Esophagus squamous epithelium (tissue), 5 donors: Measurements from ENCODE around the gene PHOSPHO1. TPM values are rescaled to one million over a fixed set of nuclear protein-coding genes. Genes with fewer than 3 reads are reported as not detected.

Experiments
- DNase-seq: peaks from one replicate; lab custom pipeline; 2025; lab: John Stamatoyannopoulos, UW
- H3K27ac ChIP-seq, 4 donors: fragments of 200-600 bp; sonication (generic); one replicate each; pipeline ENCODE4 v1.5.1; 2016 to 2019; ENCODE audit warnings: mild to moderate bottlenecking in 1 of 4
- H3K27me3 ChIP-seq, 4 donors: fragments of 200-600 bp; sonication (generic); 1 replicate in 3 of 4; 2 replicates in 1 of 4; pipeline versions ENCODE4 v1.5.1 to v1.6.0; 2017 to 2021; ENCODE audit warnings: antibody characterized with exemption in 1 of 4
- H3K36me3 ChIP-seq, 3 donors: fragments of 200-600 bp; sonication (generic); one replicate each; pipeline ENCODE4 v1.5.1; 2016 to 2019
- H3K4me1 ChIP-seq, 3 donors: fragments of 200-600 bp; sonication (generic); one replicate each; pipeline ENCODE4 v1.5.1; 2017 to 2019
- H3K4me3 ChIP-seq, 4 donors: fragments of 200-600 bp; sonication (generic); 1 replicate in 3 of 4; 2 replicates in 1 of 4; pipeline ENCODE4 v1.5.1; 2016 to 2019; ENCODE audit warnings: mild to moderate bottlenecking in 2 of 4, moderate library complexity in 1 of 4
- H3K9me3 ChIP-seq, 3 donors: fragments of 200-600 bp; sonication (generic); one replicate each; pipeline ENCODE4 v1.5.1; 2016 to 2019
- POLR2A ChIP-seq, 4 donors: fragments of 450-650 bp; IDR thresholded peaks; one replicate each; pipeline ENCODE4 v1.6.1; 2017; ENCODE audit warnings: antibody characterized with exemption in 4 of 4, mild to moderate bottlenecking in 4 of 4, moderate library complexity in 3 of 4
- WGBS, 2 donors: methylation state at CpG; one replicate each; pipeline ENCODE4 v1.1.5; 2018; 5-methylcytosine and 5-hydroxymethylcytosine counted together
- intact Hi-C: fragments of 100-400 bp; cut with DNase I; formaldehyde crosslinking; loops from one replicate; pipeline ENCODE4 v1.15.0; 2022
- total RNA-seq, 4 donors: library from RNA; depleted of rRNA; stranded (reverse); fragments of >200 nt; gene quantifications; one replicate each; pipeline ENCODE4 v1.1.0, GENCODE V29; 2016
- TF ChIP-seq, protein P1 (sequence below), 6 experiments: fragments of 450-650 bp in 4 of 6; fragments of 200-600 bp in 2 of 6; sonication (generic) in 2 of 6; IDR thresholded peaks; one replicate each; pipeline ENCODE4 v1.5.1; 2016 to 2019; ENCODE audit warnings: antibody characterized with exemption in 6 of 6, mild to moderate bottlenecking in 4 of 6, moderate library complexity in 4 of 6
- donor health status: DM: yes; HTN: yes; CAD: no.

The PHOSPHO1 gene
- total RNA-seq, 4 donors from 2014 or later: 0.38 to 2.4 TPM; not detected in 2

DNA sequence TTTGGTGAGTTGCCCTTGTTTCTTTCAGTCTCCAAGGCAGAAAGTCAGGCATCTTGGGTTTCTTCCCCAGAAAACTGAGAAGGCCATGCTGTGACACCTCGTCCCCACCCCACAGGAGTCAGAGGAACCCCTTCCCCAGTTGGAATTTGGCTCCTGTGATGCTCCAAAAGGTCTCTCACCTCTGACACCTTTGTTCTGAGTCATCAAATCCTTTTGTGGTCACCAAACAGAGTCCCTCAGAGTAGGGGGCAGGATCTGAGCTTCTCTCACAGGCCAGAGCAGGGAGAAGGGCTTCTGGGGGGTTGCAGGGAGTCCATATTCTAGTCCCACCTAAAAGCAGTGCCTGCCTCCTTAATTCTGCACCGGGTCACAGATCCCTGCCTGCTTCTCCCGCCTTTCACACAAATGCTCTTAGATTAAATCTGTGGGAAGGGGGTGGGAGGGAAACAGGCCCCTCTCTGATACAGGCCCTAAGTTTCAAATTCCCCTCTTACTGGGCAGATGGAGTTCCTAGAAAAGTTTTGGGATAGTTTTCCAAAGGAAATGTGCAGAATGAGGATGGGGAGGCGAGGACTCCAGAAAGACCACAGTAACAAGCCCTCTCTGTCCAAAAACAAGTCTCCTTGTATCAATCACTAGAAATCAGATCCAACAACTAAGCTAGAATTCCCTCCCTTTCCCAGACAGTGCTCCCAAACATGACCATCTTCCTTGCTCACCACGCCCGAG is 1.3 kb downstream of the PHOSPHO1 start:
- 62 to 65% methylated on average over 6 of the region's 6 CpGs for WGBS, 2 donors
- intact Hi-C loops: no loop called here
- no peaks in the 10 kb centered on the region for H3K9me3 ChIP-seq
- peaks cover 9 to 38% (median 17%) of the 10 kb centered on the region in 3 donors for H3K4me1 ChIP-seq
- no peak overlapping the region for H3K27ac ChIP-seq
- no peak overlapping the region for H3K4me3 ChIP-seq
- no peaks in the 10 kb centered on the region for H3K36me3 ChIP-seq
- H3K27me3 ChIP-seq: peaks cover under 1 to 79% (median 10%) of the 10 kb centered on the region in 4 donors
- no peak for TF ChIP-seq POLR2A (IDR thresholded peaks at IDR 0.05)
- no peak for DNase-seq

DNA sequence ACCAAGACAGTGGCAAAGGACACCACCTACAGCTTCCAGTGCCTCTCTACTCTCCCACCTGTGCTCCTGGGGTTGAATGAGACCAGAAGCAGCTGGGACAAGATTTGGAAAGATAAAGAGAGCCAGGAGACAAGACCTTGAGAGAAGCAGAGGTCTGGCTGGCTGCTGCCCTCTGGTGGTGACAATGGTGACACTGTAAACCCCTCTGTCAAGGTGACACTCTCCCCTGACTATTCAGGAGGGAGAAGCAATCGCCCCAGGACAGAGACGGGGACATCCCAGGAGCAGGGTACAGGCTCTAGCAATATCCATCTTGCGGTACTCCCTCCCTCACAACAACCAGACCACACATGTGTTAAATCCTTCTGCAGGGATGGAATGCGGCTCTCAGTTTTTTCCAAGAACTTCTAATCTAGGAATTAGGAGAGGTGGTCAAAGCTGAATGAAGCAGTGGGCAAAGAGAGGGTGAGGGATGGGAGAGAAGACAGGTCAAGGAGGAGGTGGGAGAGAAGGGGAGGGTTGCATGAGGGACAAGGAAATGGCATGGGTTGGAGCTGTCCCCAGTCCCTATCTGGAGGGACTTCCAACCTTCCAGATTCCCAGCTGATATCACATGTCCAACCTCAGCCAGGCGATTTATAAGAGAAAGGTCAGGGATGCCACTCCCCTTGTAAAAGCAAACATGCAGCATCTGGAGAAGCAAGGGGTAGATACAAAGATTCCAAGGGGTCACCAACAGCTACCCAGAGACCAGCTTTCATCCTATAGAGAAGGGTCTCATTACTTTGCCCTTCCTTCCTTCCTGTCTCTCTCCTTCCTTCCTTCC is 2.9 kb downstream of the PHOSPHO1 start:
- Histone ChIP-seq H3K36me3 (no peaks in the 10 kb centered on the region), H3K4me1 (peaks cover 13 to 51% (median 24%) of the 10 kb centered on the region in 3 donors), H3K27ac (no peak overlapping the region), H3K27me3 (peaks cover 7 to 95% (median 14%) of the 10 kb centered on the region in 4 donors), H3K9me3 (no peaks in the 10 kb centered on the region), H3K4me3 (no peak overlapping the region)
- WGBS, 2 donors: 17 to 19% methylated on average over 4 to 5 of the region's 5 CpGs
- no peak for TF ChIP-seq POLR2A (IDR thresholded peaks at IDR 0.05)
- TF ChIP-seq, protein P1, sequence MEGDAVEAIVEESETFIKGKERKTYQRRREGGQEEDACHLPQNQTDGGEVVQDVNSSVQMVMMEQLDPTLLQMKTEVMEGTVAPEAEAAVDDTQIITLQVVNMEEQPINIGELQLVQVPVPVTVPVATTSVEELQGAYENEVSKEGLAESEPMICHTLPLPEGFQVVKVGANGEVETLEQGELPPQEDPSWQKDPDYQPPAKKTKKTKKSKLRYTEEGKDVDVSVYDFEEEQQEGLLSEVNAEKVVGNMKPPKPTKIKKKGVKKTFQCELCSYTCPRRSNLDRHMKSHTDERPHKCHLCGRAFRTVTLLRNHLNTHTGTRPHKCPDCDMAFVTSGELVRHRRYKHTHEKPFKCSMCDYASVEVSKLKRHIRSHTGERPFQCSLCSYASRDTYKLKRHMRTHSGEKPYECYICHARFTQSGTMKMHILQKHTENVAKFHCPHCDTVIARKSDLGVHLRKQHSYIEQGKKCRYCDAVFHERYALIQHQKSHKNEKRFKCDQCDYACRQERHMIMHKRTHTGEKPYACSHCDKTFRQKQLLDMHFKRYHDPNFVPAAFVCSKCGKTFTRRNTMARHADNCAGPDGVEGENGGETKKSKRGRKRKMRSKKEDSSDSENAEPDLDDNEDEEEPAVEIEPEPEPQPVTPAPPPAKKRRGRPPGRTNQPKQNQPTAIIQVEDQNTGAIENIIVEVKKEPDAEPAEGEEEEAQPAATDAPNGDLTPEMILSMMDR (IDR thresholded peaks at IDR 0.05): peak; percentile 68 to 90 (median 76)
- DNase-seq: no peak
- intact Hi-C loops: no loop called here

DNA sequence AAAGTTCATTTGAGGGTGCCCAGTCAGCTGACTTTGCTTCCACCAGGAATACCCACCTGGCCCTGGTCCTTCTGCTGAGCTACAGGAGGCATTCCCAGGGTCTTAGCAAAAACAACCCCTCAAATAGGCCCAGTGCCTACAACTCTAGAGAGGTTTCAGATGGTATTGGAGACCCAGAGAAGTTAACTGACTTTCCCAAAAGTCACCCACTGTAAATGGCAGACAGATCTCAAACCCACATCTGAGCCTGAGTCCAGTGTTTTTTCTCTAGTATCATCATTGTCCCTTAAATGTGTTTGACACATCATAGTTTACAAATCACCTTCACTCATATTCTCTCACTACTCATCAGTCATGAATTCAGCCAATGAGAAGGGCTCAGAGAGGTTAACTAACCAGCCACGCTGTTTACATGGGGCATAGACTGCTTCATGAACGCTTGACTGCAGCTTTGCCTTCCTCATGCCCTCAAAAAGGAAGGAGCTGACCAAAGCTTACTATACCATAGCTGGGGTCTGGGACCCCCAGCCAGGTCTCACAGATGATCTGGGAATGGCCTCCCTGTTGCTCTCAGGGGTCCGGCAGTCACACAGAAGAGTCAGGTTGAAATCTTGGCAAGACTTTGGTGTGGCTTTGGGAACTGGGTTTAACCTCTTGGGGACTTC is 3.7 kb downstream of the PHOSPHO1 start:
- peaks cover 13 to 51% (median 24%) of the 10 kb centered on the region in 3 donors for H3K4me1 ChIP-seq
- WGBS, 2 donors: 70 to 80% methylated on average over 3 of the region's 3 CpGs
- no peak overlapping the region for H3K27ac ChIP-seq
- no peak for DNase-seq
- intact Hi-C loops: no loop called here
- no peak for TF ChIP-seq POLR2A (IDR thresholded peaks at IDR 0.05)
- TF ChIP-seq, protein P1 (IDR thresholded peaks at IDR 0.05): no peak
- no peaks in the 10 kb centered on the region for H3K9me3 ChIP-seq
- peaks cover 0 to 4% (median 0%) of the 10 kb centered on the region in 3 donors for H3K36me3 ChIP-seq
- H3K27me3 ChIP-seq: peaks cover 7 to 100% (median 14%) of the 10 kb centered on the region in 4 donors
- no peak overlapping the region for H3K4me3 ChIP-seq

DNA sequence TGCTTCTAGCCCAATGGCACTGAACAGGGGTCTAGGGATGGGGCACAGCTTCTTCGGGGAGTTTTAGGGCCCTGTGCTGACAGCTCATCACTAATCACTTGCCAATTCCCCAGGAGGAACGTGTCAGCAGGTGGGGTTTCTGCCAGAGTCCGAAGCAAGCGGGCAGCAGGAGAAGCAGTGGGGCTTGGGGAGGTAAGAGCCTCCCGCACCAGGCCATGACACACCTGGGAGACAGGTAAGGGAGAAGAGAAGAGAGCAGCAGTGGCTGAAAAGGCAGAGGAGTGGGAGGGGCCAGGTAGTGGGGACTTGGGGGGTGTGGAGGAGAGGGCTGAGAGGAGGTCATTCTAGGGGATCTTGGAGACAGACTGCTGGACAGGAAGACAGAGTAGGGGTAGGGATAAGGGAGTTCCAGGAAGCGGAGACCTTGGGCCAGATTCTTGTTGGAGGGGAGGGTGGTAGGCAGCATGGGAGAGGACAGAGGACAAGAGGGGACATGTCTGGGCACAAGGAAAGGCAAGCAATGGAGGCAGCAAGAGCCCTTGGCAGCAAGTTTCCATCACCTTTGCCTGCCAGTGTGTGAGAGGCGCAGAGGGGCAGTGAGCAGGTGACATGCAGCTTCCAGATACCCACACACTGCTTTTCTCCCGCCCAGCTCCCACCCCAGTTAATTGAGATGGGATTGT is 4.9 kb downstream of the PHOSPHO1 start:
- Histone ChIP-seq H3K27ac (no peak overlapping the region), H3K4me3 (no peak overlapping the region), H3K27me3 (peaks cover 7 to 100% (median 14%) of the 10 kb centered on the region in 4 donors), H3K9me3 (no peaks in the 10 kb centered on the region), H3K36me3 (peaks cover 0 to 8% (median 0%) of the 10 kb centered on the region in 3 donors), H3K4me1 (peaks cover 13 to 41% (median 24%) of the 10 kb centered on the region in 3 donors)
- intact Hi-C loops: no loop called here
- TF ChIP-seq POLR2A (IDR thresholded peaks at IDR 0.05): no peak
- TF ChIP-seq, protein P1 (IDR thresholded peaks at IDR 0.05): no peak
- 63 to 78% methylated on average over 7 of the region's 8 CpGs for WGBS, 2 donors
- DNase-seq: no peak

DNA sequence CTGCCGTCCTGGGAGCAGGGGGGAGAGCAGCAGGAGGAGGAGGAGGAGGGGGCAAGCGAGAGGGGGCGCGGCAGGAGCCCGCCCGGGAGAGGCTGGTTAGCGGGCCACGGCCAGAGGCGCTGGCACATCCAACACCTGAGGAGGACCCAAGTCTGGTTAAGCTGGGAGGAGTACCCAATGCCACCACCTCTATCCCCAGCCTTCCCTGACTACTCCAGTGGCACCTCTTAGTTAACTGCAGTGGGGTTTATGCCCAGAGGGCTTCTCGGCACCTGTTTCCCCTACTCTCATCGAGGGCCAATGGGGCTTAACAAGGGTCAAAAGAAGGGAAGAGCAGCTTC is 5.6 kb downstream of the PHOSPHO1 start:
- Histone ChIP-seq H3K27me3 (peaks cover 7 to 100% (median 11%) of the 10 kb centered on the region in 4 donors), H3K27ac (no peak overlapping the region), H3K9me3 (no peaks in the 10 kb centered on the region), H3K36me3 (peaks cover 0 to 8% (median 0%) of the 10 kb centered on the region in 3 donors), H3K4me1 (peaks cover 7 to 37% (median 17%) of the 10 kb centered on the region in 3 donors), H3K4me3 (peak overlapping the region in 2 of 4 donors; percentile 30 to 51)
- DNase-seq: no peak
- no peak for TF ChIP-seq POLR2A (IDR thresholded peaks at IDR 0.05)
- TF ChIP-seq, protein P1 (IDR thresholded peaks at IDR 0.05): no peak
- intact Hi-C loops: loop anchor here (5.0 kb wide), 1 partner anchor 43 kb away; no protein-coding TSS in a partner anchor
- WGBS, 2 donors: 31% methylated on average over 11 of the region's 11 CpGs; no CpG with 5 or more reads in 1 of the 2 donors
